ENCODE results near the gene FANCI. TPM values are rescaled to one million over a fixed set of nuclear protein-coding genes. Genes with fewer than 3 reads are reported as not detected.
A peak's percentile ranks its signal among the peaks of the same experiment; 100 is the strongest.

Gene FANCI
- total RNA-seq, 4 donors from 2014 or later, result 1.0 to 40.4 (median 3.5) TPM

DNA sequence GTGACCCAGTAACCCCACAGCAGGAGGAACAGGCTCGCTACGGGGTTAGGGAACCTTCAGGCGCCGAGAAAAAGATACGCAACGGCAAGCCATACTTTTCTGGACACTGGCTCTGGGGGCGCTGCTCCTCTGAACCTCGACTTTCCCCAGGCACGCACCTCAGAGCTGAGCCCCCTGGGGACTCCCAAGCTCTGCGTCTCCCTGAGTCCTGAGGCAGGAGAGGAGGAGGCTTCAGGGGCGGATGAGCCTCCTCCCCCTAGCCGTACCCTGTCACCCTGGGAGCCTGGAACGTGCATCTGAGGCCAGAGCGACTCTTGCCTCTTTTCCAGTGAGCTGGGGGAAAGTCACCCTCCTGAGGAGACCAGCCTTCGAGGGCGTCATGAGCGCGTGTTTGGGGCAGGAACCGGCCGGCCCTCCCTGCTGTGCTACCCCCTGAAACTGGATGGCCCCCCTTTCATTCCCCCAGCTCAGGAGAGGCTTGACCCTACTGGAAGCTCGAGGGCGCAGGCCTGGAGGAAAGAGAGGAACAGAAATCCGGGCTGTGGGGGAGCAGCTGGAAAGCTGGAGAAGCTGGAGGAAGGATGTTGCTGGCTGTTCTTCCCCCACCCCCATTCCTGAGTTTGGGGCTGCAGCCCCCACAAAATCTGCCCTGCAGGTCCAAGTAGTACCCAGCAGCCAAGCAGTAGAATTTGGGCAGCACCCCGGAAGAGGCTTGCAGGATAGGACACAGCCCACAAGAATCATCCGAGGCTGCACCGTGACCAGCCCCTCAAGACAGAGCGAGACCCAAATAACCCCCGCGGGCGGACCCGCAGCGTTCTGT, 115.9 kb downstream of the FANCI start:
- H3K4me1 ChIP-seq, result peaks cover 0 to 11% of the 10 kb centered on the region in 2 donors
- H3K9me3 ChIP-seq, result no peaks in the 10 kb centered on the region
- H3K4me3 ChIP-seq, result no peak overlapping the region
- DNase-seq, result no peak
- TF ChIP-seq CTCF (IDR thresholded peaks at IDR 0.05) (no peak), POLR2A (IDR thresholded peaks at IDR 0.05) (no peak)
- H3K27ac ChIP-seq, result no peak overlapping the region
- H3K27me3 ChIP-seq, result peaks cover 28 to 36% of the 10 kb centered on the region in 2 donors
- intact Hi-C loops (cut with DNase I; ENCODE audit: low total_unique reads), result loop anchor here (5.0 kb wide), 1 partner anchor 73 kb away; no protein-coding TSS in a partner anchor
- H3K36me3 ChIP-seq, result no peaks in the 10 kb centered on the region

GRCh38 chr15:89360294-89360971, 116.7 kb downstream of the FANCI start:
- TF ChIP-seq CTCF (IDR thresholded peaks at IDR 0.05), result no peak
- TF ChIP-seq POLR2A (IDR thresholded peaks at IDR 0.05), result no peak
- H3K4me3 ChIP-seq, result no peak overlapping the region
- H3K27ac ChIP-seq, result no peak overlapping the region
- peaks cover 0 to 11% of the 10 kb centered on the region in 2 donors for H3K4me1 ChIP-seq
- no peaks in the 10 kb centered on the region for H3K36me3 ChIP-seq
- no peak for DNase-seq
- no peaks in the 10 kb centered on the region for H3K9me3 ChIP-seq
- peaks cover 30 to 43% of the 10 kb centered on the region in 2 donors for H3K27me3 ChIP-seq
- intact Hi-C loops (cut with DNase I; ENCODE audit: low total_unique reads), result no loop called here

DNA sequence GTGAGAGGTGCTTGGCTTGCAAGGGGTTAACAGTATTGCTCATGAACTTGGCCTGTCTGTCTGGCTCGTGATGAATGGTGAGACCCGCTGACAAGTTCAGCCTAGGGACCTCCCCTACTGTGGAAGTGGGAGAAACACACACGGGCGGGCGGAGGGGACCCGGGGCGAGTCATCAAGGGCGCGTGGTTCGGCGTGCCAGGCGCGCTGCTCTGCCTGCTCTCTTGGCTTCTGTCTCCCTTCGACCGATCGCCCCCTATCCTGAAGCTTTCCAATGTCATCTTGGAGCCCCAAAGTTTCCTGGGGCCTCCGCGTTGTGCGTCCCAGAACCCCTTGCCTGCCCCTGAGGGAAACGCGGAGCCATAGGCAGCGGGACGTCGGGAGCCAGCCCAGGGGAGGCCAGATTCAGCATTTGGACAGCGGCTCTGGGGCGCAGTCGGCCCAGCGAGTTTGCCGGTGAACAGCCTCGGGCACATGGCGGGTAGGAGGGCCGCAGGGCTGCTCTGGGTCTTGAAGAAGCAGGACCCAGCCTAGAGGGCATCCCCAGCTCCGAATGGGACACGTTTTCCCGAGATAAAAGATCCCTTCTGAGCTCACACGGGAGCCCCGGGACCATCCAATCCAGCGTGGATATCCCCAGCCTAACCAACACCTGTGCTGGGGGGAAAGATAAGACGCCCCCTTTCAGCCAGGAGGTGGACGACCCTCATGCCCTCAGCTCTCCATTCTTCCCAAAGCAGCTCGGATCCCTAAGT, 117.8 kb downstream of the FANCI start:
- TF ChIP-seq POLR2A (IDR thresholded peaks at IDR 0.05) (no peak), CTCF (IDR thresholded peaks at IDR 0.05) (no peak)
- peaks cover 34 to 55% of the 10 kb centered on the region in 2 donors for H3K27me3 ChIP-seq
- intact Hi-C loops (cut with DNase I; ENCODE audit: low total_unique reads), result no loop called here
- no peaks in the 10 kb centered on the region for H3K9me3 ChIP-seq
- peaks cover 0 to 11% of the 10 kb centered on the region in 2 donors for H3K4me1 ChIP-seq
- no peaks in the 10 kb centered on the region for H3K36me3 ChIP-seq
- H3K27ac ChIP-seq, result no peak overlapping the region
- peak; percentile 32 to 66 for DNase-seq
- no peak overlapping the region for H3K4me3 ChIP-seq

GRCh38 chr15:89362203-89363101, 118.7 kb downstream of the FANCI start:
- no peaks in the 10 kb centered on the region for H3K36me3 ChIP-seq
- H3K4me3 ChIP-seq, result no peak overlapping the region
- H3K4me1 ChIP-seq, result peaks cover 0 to 11% of the 10 kb centered on the region in 2 donors
- H3K27ac ChIP-seq, result no peak overlapping the region
- TF ChIP-seq CTCF (IDR thresholded peaks at IDR 0.05) (no peak), POLR2A (IDR thresholded peaks at IDR 0.05) (no peak)
- DNase-seq, result no peak
- peaks cover 36 to 63% of the 10 kb centered on the region in 2 donors for H3K27me3 ChIP-seq
- intact Hi-C loops (cut with DNase I; ENCODE audit: low total_unique reads), result no loop called here
- H3K9me3 ChIP-seq, result no peaks in the 10 kb centered on the region

Measured in uterus (tissue), 4 donors.